Astrocyte (in vitro differentiated cells and primary cell): Measurements from ENCODE around the gene F2R.

ENCODE experiments used
- EZH2 ChIP-seq: IDR thresholded peaks from 2 replicates; pipeline ENCODE4 v1.6.1; 2012; ENCODE audit warnings: mild to moderate bottlenecking, low read length, inconsistent platforms; ENCODE audit not compliant: insufficient read depth
- TF ChIP-seq, protein P1 (sequence below): IDR thresholded peaks from 2 replicates; pipeline ENCODE4 v1.5.1; 2011; ENCODE audit warnings: low read depth, mild to moderate bottlenecking, inconsistent platforms, low read length, moderate library complexity; ENCODE audit not compliant: insufficient read depth

DNA sequence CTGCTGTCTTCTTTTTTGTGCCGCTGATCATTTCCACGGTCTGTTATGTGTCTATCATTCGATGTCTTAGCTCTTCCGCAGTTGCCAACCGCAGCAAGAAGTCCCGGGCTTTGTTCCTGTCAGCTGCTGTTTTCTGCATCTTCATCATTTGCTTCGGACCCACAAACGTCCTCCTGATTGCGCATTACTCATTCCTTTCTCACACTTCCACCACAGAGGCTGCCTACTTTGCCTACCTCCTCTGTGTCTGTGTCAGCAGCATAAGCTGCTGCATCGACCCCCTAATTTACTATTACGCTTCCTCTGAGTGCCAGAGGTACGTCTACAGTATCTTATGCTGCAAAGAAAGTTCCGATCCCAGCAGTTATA lies 17.1 kb downstream of the F2R start:
- TF ChIP-seq, protein P1, sequence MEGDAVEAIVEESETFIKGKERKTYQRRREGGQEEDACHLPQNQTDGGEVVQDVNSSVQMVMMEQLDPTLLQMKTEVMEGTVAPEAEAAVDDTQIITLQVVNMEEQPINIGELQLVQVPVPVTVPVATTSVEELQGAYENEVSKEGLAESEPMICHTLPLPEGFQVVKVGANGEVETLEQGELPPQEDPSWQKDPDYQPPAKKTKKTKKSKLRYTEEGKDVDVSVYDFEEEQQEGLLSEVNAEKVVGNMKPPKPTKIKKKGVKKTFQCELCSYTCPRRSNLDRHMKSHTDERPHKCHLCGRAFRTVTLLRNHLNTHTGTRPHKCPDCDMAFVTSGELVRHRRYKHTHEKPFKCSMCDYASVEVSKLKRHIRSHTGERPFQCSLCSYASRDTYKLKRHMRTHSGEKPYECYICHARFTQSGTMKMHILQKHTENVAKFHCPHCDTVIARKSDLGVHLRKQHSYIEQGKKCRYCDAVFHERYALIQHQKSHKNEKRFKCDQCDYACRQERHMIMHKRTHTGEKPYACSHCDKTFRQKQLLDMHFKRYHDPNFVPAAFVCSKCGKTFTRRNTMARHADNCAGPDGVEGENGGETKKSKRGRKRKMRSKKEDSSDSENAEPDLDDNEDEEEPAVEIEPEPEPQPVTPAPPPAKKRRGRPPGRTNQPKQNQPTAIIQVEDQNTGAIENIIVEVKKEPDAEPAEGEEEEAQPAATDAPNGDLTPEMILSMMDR: no peak
- TF ChIP-seq EZH2: no peak
